GM12864 (cell line): ENCODE measurements around the gene SP4.

ENCODE experiments used
- DNase-seq: peaks from one replicate; pipeline ENCODE4 v3.0.0-alpha.2; 2011; ENCODE audit warnings: low read depth
- H3K4me3 ChIP-seq: 2 replicates; pipeline ENCODE4 v1.5.1; 2011; ENCODE audit warnings: mild to moderate bottlenecking, low read depth, low read length, control low read depth
- CTCF ChIP-seq: IDR thresholded peaks from 2 replicates; pipeline ENCODE4 v1.5.1; 2011; ENCODE audit warnings: low read depth, mild to moderate bottlenecking, moderate library complexity, low read length, control low read depth, inconsistent platforms; ENCODE audit errors: missing control alignments

The SP4 gene

DNA sequence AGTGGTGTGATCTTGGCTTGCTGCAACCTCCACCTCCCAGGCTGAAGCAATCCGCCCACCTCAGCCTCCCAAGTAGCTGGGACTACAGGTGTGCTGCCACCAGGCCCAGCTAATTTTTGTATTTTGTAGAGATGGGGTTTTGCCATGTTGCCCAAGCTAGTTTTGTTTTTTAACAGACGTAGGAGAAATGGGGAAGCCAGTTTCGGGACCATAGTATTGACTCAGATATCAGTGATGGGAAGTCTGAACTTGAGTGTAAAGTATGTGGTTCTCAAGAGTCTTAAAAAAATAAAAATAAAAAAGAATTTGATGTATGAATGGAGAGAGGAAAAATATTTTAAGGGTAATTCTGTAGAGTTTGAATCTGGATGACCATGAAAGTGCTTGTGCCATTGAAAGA, 34.2 kb downstream of the SP4 start:
- no peak for DNase-seq
- no peak overlapping the region for H3K4me3 ChIP-seq
- no peak for TF ChIP-seq CTCF

DNA sequence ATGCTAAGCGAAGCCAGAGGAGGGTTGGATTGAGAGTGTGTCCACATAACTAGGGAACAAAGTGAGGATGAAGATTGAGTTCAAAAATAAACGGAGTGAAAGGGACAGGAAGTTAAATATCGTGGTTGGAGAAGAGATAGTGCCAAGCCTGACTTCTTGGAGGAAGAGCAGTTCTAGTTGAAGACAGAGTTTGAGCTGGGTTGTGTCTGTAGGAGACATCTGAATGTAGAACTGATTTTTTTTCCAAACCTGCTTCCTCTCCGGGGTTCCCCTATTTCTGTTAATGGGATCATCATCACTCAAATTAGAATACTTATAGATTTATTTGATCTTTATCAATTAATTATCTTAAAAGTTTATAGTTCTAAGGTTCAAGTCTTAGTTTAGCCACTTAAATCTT, 35.6 kb downstream of the SP4 start:
- DNase-seq = no peak
- no peak overlapping the region for H3K4me3 ChIP-seq
- TF ChIP-seq CTCF = no peak

GRCh38 chr7:21468969-21469368, 41.1 kb downstream of the SP4 start:
- DNase-seq = no peak
- H3K4me3 ChIP-seq = no peak overlapping the region
- TF ChIP-seq CTCF = no peak

GRCh38 chr7:21469894-21470293, 42.0 kb downstream of the SP4 start:
- no peak for DNase-seq
- H3K4me3 ChIP-seq = no peak overlapping the region
- no peak for TF ChIP-seq CTCF

GRCh38 chr7:21472029-21472428, 44.1 kb downstream of the SP4 start:
- no peak overlapping the region for H3K4me3 ChIP-seq
- TF ChIP-seq CTCF = no peak
- no peak for DNase-seq

DNA sequence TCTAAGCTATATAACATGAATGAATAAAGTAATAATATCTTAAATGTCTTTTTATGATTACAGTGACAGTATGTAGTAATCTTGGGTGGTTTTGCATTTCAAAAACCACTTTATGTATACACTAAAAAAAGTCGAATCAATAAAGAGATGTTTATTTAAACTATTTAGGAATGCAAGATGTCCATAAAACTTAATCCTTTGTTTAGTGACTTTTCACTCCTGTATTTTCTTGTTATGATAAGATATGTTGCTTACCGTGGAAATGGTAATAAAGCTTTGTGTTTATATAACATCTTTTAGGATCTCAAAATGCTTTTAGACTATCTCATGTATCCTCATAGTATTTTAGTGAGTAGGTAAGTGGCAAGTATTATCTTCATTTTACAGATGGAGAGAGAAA, 48.5 kb downstream of the SP4 start:
- no peak for DNase-seq
- no peak overlapping the region for H3K4me3 ChIP-seq
- TF ChIP-seq CTCF = no peak

DNA sequence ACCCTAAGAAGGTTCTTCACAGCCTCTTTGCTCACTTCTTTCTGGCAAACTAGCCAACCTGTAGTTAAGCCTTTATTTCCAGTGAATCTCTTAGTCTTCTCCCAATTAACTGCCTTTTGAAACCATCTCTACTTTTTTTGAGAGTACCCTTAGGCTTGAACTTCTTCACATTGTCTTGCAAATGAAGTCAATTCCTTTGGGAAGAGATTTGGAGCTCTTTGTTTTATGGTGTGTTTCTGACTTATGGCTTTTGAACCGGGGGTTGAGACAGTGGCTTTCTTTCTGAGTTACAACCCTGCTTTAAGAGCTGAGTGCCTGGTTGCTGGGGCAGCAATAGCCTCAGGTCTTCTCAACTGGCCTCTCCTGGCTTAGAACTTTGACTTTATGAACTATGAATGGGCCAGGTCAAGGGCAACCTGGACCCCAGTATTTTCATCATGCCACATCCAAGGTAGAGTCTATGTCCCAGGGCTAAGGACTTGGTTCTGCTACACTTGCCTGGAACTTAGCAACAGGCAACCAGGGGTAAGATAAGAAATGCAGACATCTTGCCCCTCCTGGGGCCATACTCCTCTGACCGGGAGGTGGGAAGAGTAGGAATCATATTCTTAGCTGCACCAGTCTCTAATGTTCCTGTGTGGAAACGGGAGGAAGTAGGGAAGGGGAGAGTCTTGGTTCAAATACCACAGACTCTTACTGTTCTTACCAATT, 53.0 kb downstream of the SP4 start:
- DNase-seq = no peak
- no peak for TF ChIP-seq CTCF
- no peak overlapping the region for H3K4me3 ChIP-seq
